GM10266 (cell line): ENCODE measurements around the gene ACBD6.
A peak's percentile ranks its signal among the peaks of the same experiment; 100 is the strongest.

Experiments used
- DNase-seq: peaks from one replicate; pipeline ENCODE4 v3.0.0; 2012; ENCODE audit errors: extremely low spot score
- CTCF ChIP-seq: IDR thresholded peaks from 2 replicates; pipeline ENCODE4 v1.5.1; 2012; ENCODE audit warnings: mild to moderate bottlenecking, low read depth; ENCODE audit not compliant: control insufficient read depth, insufficient read depth; ENCODE audit errors: missing control alignments

ACBD6 gene

GRCh38 chr1:180524915-180525714 is 22.7 kb upstream of the ACBD6 start:
- no peak for DNase-seq
- no peak for TF ChIP-seq CTCF

DNA sequence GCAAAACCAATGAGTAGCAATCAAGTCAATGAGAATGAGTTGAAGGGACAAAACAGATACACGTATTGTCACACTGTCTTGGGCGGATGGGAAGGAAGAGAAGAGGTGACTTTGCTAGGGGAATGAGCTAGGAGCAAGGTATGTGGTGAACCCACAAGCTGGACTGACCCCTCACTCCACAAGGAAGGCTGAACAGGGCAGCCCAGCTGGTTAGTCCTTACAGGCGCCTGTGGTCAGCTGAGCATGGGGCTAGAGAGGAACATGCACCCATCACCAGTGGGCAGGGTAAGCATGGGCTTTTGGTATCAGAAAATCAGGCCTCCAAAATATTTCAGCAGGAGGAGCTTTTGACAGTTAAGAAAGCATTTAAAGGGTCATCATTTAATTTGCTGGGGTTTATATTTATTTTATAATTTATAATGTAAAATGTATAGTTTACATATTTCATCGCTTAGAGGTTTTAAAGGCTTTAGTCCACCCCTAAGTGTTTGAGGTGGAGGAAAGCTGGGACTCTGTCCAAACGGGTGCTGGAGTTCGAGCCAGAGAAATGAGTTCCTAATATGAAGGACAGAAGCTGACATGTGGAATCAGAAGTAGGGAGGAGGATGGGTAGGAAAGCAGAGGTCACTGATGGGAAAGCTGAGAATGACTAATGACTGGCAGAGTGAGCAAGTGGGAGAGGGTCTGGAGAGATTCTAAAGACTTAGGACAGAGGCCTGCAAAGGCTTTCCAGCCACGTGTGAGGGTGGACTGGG is 22.0 kb upstream of the ACBD6 start:
- no peak for TF ChIP-seq CTCF
- DNase-seq, result no peak

GRCh38 chr1:180522213-180522515 is 19.8 kb upstream of the ACBD6 start:
- DNase-seq, result no peak
- TF ChIP-seq CTCF, result no peak

DNA sequence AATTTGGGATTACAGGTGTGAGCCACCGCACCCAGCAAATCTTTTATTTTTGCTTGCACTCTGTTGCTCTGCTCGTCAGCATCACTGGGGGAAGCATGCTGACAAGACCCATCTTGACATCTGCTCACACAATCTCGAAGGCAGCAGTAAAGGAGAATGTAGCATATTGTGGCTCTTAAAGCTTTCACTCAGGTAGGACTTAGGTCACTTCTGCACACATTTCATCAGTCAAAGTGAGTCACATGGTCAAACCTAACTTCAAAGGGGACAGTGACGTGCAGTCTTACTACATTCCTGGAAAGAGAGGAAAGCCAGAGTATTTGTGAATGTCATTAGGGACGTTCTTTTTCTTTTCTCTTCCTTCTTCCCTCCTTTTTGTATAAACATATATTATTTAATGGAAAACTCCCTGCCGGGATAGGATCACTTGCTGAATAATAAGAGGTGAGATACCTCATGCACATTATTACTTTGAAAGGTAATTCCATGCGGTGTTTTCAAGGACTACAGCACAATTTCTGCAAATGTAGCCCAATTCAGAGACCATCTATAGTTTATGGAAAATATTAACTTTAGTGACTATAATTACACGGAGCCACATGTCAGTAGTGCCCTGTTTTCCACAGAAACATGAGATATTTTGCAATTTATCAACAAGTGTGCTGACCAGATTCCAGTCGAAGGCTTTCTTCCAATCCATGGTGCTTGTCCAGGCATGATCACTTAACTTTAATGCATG is 19.3 kb upstream of the ACBD6 start:
- no peak for TF ChIP-seq CTCF

GRCh38 chr1:180519846-180520245 is 17.5 kb upstream of the ACBD6 start:
- DNase-seq, result no peak
- TF ChIP-seq CTCF, result no peak

More for the DNA sequence above, 19.3 kb upstream of the ACBD6 start:
- DNase-seq, result no peak

DNA sequence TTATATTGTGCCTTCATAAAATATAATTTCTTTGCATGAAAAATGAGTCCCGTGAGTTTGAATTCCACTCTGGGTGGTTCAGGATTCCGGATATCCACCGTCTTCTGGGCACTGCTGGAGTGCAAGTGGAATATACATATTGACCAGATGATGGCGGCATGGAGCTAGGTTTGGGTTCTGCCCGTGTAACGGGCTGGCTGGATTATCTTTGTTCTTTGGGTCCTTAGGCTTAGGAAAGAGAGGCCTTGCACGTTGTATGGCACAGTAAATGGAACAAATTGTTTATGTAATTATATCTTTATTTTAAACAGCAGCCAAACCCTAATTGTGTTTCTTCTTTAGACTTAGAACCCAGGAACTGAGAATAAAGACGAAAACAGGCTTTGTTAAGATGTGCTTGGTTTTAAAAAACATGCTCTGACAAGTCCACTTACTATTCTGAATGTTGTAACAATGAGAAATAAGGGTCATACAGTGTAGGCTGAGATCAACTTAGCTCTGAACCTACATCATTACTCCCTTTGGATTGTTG is 13.5 kb upstream of the ACBD6 start:
- DNase-seq, result peak; percentile 79

More for the DNA sequence above, 13.5 kb upstream of the ACBD6 start:
- peak; percentile 83 for TF ChIP-seq CTCF
